ELF-1 (cell line): Measurements from ENCODE around the gene LAMB1.

Source experiments
- DNase-seq: peaks from one replicate; pipeline ENCODE4 v3.0.0-alpha.2; 2016; ENCODE audit warnings: low read depth, low spot score

The LAMB1 gene

GRCh38 chr7:107877731-107878382, 125.1 kb downstream of the LAMB1 start:
- no peak for DNase-seq

GRCh38 chr7:107876916-107877315, 126.0 kb downstream of the LAMB1 start:
- DNase-seq = no peak

GRCh38 chr7:107874605-107875446, 128.1 kb downstream of the LAMB1 start:
- DNase-seq = peak; percentile 18

GRCh38 chr7:107874111-107874510, 128.8 kb downstream of the LAMB1 start:
- no peak for DNase-seq
